AG09309 (cell line): Measurements from ENCODE around the gene GRIN2B.

ENCODE experiments used
- DNase-seq: peaks from one replicate; pipeline ENCODE4 v3.0.0-alpha.2; 2010; ENCODE audit warnings: low read depth
- H3K4me3 ChIP-seq: 2 replicates; pipeline ENCODE4 v1.5.1; 2011; ENCODE audit warnings: mild to moderate bottlenecking, low read depth, low read length, moderate library complexity; ENCODE audit not compliant: control insufficient read depth
- TF ChIP-seq, protein P1 (sequence below): IDR thresholded peaks from 2 replicates; pipeline ENCODE4 v1.5.1; 2011; ENCODE audit warnings: mild to moderate bottlenecking, low read depth, low read length, inconsistent platforms; ENCODE audit not compliant: insufficient read depth, control insufficient read depth; ENCODE audit errors: missing control alignments

GRIN2B gene

DNA sequence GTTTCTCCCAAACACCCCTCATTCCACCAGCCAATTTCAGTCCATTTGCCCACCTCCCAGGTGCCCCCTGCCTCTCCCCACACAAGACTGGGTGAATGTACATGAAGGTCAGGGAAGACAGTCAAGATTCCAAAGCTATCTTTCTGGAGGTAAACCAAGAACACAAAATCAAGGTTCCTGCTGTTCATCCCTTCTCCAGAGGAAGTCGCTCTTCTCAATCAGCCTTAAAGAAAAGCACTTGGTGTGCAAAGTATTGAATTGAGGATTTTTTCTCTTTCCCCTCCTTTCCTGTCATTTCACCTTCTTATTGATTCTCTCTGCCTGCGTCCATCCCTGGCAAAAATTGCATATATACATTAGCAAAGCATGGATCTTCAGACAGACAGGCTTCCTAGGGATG is 4.5 kb downstream of the GRIN2B start:
- no peak for DNase-seq
- TF ChIP-seq, protein P1, sequence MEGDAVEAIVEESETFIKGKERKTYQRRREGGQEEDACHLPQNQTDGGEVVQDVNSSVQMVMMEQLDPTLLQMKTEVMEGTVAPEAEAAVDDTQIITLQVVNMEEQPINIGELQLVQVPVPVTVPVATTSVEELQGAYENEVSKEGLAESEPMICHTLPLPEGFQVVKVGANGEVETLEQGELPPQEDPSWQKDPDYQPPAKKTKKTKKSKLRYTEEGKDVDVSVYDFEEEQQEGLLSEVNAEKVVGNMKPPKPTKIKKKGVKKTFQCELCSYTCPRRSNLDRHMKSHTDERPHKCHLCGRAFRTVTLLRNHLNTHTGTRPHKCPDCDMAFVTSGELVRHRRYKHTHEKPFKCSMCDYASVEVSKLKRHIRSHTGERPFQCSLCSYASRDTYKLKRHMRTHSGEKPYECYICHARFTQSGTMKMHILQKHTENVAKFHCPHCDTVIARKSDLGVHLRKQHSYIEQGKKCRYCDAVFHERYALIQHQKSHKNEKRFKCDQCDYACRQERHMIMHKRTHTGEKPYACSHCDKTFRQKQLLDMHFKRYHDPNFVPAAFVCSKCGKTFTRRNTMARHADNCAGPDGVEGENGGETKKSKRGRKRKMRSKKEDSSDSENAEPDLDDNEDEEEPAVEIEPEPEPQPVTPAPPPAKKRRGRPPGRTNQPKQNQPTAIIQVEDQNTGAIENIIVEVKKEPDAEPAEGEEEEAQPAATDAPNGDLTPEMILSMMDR: no peak
- H3K4me3 ChIP-seq: no peak overlapping the region

DNA sequence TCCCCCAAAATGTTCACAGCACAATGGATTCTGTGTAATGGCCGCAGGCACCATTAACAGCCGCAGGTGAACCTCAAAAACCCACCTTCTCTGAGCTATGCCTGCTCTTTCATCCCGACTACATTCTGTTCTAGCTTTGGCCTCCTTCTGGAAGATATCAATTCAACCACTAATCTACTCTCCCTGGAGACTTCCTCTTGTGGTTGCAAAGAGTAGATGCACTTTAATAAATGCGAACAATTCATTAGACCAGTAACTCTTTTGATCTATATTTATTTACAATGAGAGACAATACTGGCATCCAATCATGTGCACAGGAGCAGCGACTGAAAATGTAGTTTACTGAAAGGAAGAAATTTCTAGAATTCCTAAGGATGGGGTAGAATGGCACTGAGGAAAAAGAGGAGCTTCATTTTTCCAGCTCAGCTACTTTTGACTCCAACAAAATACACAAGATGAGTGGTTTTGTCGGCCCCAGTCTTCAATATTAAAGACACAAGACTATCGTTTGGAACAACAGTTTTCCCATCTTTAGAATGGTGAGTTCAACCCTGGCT is 5.3 kb downstream of the GRIN2B start:
- no peak overlapping the region for H3K4me3 ChIP-seq
- TF ChIP-seq, protein P1: no peak
- no peak for DNase-seq

DNA sequence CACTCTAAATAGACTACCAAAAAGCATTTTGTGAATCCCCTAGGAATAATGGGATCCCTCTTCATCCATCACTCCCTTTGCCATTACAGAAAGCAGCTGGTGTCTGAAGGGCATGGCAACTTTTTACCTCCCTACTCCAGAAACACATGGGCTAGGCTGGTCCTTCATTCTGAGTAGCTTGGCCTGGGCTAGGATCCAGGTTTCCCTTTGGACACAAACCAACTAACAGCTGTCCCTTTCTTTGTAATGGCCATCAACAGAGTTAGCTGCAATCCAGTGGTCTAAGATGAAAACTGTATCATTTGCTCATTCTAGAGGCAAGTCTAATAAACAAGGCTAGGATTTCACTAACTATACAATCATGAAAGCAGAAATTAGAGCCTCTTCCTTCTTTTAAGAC is 7.4 kb downstream of the GRIN2B start:
- no peak for DNase-seq

DNA sequence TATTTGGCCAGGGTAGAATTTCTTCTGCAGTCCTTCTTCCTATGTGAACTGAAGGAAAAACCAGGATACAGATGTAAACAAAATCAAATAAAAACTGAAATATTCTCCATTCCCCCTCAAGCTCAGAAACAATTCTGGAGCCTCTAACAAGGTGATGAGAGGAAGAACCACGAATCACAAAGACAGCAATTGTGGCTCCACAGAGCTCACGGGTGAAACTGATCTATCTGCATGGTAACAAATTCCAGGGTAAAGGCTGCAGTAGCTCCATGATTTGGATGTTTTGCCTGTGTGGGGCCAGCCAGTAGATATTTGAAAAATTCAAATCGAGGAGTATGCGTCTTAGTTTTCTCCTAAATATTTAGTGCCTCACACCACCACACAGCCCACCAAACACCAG is 10.6 kb downstream of the GRIN2B start:
- TF ChIP-seq, protein P1: no peak
- no peak for DNase-seq
- H3K4me3 ChIP-seq: no peak overlapping the region

More for the DNA sequence above, 7.4 kb downstream of the GRIN2B start:
- H3K4me3 ChIP-seq: no peak overlapping the region
- TF ChIP-seq, protein P1: no peak

DNA sequence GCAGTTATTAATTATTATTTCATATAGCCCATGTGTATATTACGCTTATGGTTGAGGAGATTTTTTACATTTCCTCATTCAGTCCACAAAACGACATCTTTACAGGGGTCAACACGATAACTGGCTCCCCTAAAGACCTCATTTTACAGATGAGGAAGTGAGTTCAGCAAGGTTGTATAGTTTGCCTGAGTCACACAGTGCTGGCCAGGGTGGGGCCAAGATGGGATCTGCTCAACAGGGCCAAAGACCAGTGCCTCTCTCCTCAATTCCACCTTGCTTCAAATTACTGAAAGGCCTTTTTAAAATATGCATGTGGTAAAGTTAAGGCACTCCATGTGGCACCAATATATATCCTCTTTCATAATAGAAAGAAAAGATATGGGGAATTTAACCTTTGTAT is 13.1 kb downstream of the GRIN2B start:
- TF ChIP-seq, protein P1: no peak
- no peak overlapping the region for H3K4me3 ChIP-seq
- no peak for DNase-seq

DNA sequence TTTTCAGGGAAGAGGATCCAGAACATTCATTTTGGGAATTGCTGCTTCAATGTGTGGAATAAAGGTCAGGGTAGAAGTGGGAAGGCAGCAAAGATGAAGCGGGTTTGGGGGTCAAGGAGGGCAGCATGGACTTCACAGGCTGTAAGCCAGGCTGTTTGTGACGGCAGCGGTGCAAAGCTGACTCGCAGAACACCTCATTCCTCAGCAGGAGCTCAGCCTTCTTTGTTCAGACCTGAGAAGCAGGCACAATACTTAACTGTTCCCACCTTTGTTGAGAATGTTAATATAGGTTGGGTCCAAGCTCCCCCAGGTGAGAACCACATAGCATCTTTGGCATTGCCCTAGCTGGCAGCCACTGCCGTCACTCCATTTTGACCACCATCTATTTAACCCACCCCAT is 16.7 kb downstream of the GRIN2B start:
- DNase-seq: no peak
- TF ChIP-seq, protein P1: no peak
- H3K4me3 ChIP-seq: no peak overlapping the region

DNA sequence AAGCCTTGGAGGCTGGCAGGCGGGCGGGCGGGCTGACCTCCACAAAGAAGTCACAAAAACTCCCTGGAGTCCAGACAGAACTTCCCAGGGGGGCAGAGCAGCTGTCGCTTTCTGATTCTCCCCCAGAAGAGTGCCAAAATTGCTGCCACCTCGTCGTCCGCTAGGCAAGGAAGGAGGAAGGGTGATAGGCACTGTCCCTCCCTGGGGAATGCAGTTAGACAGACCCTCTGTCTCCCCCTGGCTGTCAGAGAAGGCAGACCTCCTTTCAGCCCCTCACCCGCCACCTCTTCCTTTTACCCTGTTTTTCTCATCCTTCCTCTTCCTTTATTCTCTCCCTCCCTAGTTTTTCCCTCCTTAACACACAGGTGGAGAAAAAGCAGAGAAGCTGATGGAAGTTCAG is 18.7 kb downstream of the GRIN2B start:
- H3K4me3 ChIP-seq: no peak overlapping the region
- DNase-seq: no peak

More for the DNA sequence above, 18.7 kb downstream of the GRIN2B start:
- TF ChIP-seq, protein P1: no peak
